GM12878 (cell line): ENCODE data around the gene HLA-DPB1.

Experiments
- CBFB ChIP-seq: IDR thresholded peaks from 2 replicates; pipeline ENCODE4 v1.6.1; 2016; ENCODE audit warnings: antibody characterized with exemption, low read depth
- CEBPB ChIP-seq, 2 experiments: fragments of 150-350 bp in 1 of 2; IDR thresholded peaks; 2 replicates each; pipeline ENCODE4 v1.6.1; 2012 to 2014; ENCODE audit warnings: low read depth in 2 of 2, low read length in 2 of 2, borderline replicate concordance in 1 of 2, inconsistent platforms in 1 of 2
- CREB1 ChIP-seq: IDR thresholded peaks from 2 replicates; pipeline ENCODE4 v1.6.1; 2012; ENCODE audit warnings: low read depth, mild to moderate bottlenecking, inconsistent platforms
- CTCF ChIP-seq, 3 experiments: IDR thresholded peaks in 2 of 3; conservative IDR thresholded peaks in 1 of 3; 2 replicates each; pipeline ENCODE4 v1.5.1; 2011; ENCODE audit warnings: low read depth in 3 of 3, low read length in 3 of 3, mild to moderate bottlenecking in 3 of 3, control low read depth in 2 of 3, moderate library complexity in 2 of 3, inconsistent platforms in 1 of 3, mixed read lengths in 1 of 3; ENCODE audit not compliant: control insufficient read depth in 2 of 3, insufficient read depth in 1 of 3; ENCODE audit errors: extremely low read depth in 1 of 3
- EP300 ChIP-seq, 2 experiments: fragments of 150-350 bp in 1 of 2; IDR thresholded peaks; 2 replicates each; pipeline ENCODE4 v1.6.1; 2011 to 2012; ENCODE audit warnings: low read depth in 2 of 2, low read length in 2 of 2, borderline replicate concordance in 1 of 2, improper control_type of control experiment in 1 of 2, inconsistent platforms in 1 of 2; ENCODE audit not compliant: control insufficient read depth in 1 of 2
- ESRRA ChIP-seq: IDR thresholded peaks from 2 replicates; pipeline ENCODE4 v1.6.1; 2012; ENCODE audit warnings: mild to moderate bottlenecking, low read length, improper control_type of control experiment
- HDGF ChIP-seq: fragments of 450-650 bp; IDR thresholded peaks from 2 replicates; pipeline ENCODE4 v1.6.1; 2016; ENCODE audit warnings: antibody characterized with exemption
- MAX ChIP-seq: IDR thresholded peaks from 2 replicates; pipeline ENCODE4 v1.6.1; 2012; ENCODE audit warnings: low read depth, low read length, improper control_type of control experiment
- NFXL1 ChIP-seq: fragments of 450-650 bp; IDR thresholded peaks from 2 replicates; pipeline ENCODE4 v1.6.1; 2017; ENCODE audit warnings: antibody characterized with exemption, mild to moderate bottlenecking, borderline replicate concordance
- POLR2AphosphoS5 ChIP-seq: IDR thresholded peaks from 2 replicates; pipeline ENCODE4 v1.6.1; 2011; ENCODE audit warnings: mild to moderate bottlenecking, low read length, inconsistent platforms
- SPI1 ChIP-seq: IDR thresholded peaks from 2 replicates; pipeline ENCODE4 v1.6.1; 2011; ENCODE audit warnings: low read depth, mild to moderate bottlenecking, low read length, moderate library complexity, borderline replicate concordance; ENCODE audit not compliant: insufficient read depth
- SRF ChIP-seq, 2 experiments: IDR thresholded peaks; 2 replicates each; pipeline ENCODE4 v1.6.1; 2011; ENCODE audit warnings: low read depth in 2 of 2, low read length in 2 of 2, mild to moderate bottlenecking in 1 of 2, moderate library complexity in 1 of 2
- YY1 ChIP-seq: IDR thresholded peaks from 2 replicates; pipeline ENCODE4 v1.6.1; 2011; ENCODE audit warnings: low read depth, mild to moderate bottlenecking, low read length

- TF ChIP-seq CEBPB (IDR thresholded peaks at IDR 0.05; ENCODE audit: borderline replicate concordance in 1 of 2, low read depth in 2 of 2, low read length in 2 of 2) (peak in 1 of 2 experiments; percentile 95; a peak in 1 of 4 replicates), MAX (no peak), CBFB (peak; percentile 95), YY1 (peak; percentile 80), ESRRA (no peak), CTCF (IDR thresholded peaks at IDR 0.05 in 2 of 3, conservative IDR thresholded peaks at IDR 0.05 in 1 of 3; ENCODE audit: control insufficient read depth in 2 of 3, extremely low read depth in 1 of 3, insufficient read depth in 1 of 3, low read depth in 3 of 3, low read length in 3 of 3) (no peak), CREB1 (peak; percentile 99), POLR2AphosphoS5 (peak; percentile 100), EP300 (IDR thresholded peaks at IDR 0.05; ENCODE audit: borderline replicate concordance in 1 of 2, control insufficient read depth in 1 of 2, low read depth in 2 of 2, low read length in 2 of 2) (peak; percentile 34 to 50; a peak in 2 of 4 replicates), HDGF (0 out of 2 replicates have a peak, but pooled peaks have one; percentile 57), SRF (IDR thresholded peaks at IDR 0.05; ENCODE audit: low read depth in 2 of 2, low read length in 2 of 2) (no peak), NFXL1 (no peak), SPI1 (peak; percentile 84; the same call in 1 of the 2 replicates)
These were observed 2.3 kb upstream of the HLA-DPB1 start, which contains the start of gene HLA-DPA1 for GRCh38 chr6:33073431-33073871.
